Thyroid gland (tissue), 4 donors: ENCODE results near the gene INPP4B. TPM values are rescaled to one million over a fixed set of nuclear protein-coding genes. Genes with fewer than 3 reads are reported as not detected.

Experiments
- DNase-seq, 2 donors: peaks; one replicate each; pipeline ENCODE4 v3.0.0-alpha.2; 2019
- H3K27ac ChIP-seq, 3 donors: fragments of 200-600 bp; sonication (generic); 1 replicate in 2 of 3; 2 replicates in 1 of 3; pipeline ENCODE4 v1.5.1; 2016 to 2019; ENCODE audit warnings: mild to moderate bottlenecking in 1 of 3, moderate library complexity in 1 of 3
- H3K27me3 ChIP-seq: fragments of 200-600 bp; sonication (generic); one replicate; pipeline ENCODE4 v1.5.1; 2019
- H3K36me3 ChIP-seq, 2 donors: fragments of 200-600 bp; sonication (generic); one replicate each; pipeline ENCODE4 v1.5.1; 2016 to 2019
- H3K4me1 ChIP-seq, 2 donors: fragments of 200-600 bp; sonication (generic); one replicate each; pipeline ENCODE4 v1.5.1; 2017 to 2019
- H3K4me3 ChIP-seq, 3 donors: fragments of 200-600 bp; sonication (generic); replicated peaks in 1 of 3; 1 replicate in 2 of 3; 2 replicates in 1 of 3; pipeline ENCODE4 v1.5.1; 2016; ENCODE audit warnings: mild to moderate bottlenecking in 1 of 3
- H3K9me3 ChIP-seq: fragments of 200-600 bp; sonication (generic); one replicate; pipeline ENCODE4 v1.5.1; 2017
- POLR2A ChIP-seq, 2 donors: fragments of 450-650 bp; IDR thresholded peaks; one replicate each; pipeline ENCODE4 v1.6.1; 2017; ENCODE audit warnings: antibody characterized with exemption in 2 of 2, mild to moderate bottlenecking in 2 of 2, moderate library complexity in 1 of 2
- WGBS, 2 donors: methylation state at CpG; one replicate each; pipeline ENCODE4 v1.1.5; 2017; 5-methylcytosine and 5-hydroxymethylcytosine counted together
- intact Hi-C: fragments of 100-400 bp; cut with DNase I; formaldehyde crosslinking; loops from one replicate; pipeline ENCODE4 v1.15.1; 2023
- total RNA-seq, 4 donors: library from RNA; depleted of rRNA; stranded (reverse); fragments of >200 nt; gene quantifications; one replicate each; pipeline ENCODE4 v1.2.3, GENCODE V29; 2016
- TF ChIP-seq, protein P1 (sequence below), 6 experiments: fragments of 200-600 bp in 3 of 6; fragments of 450-650 bp in 3 of 6; sonication (generic) in 3 of 6; IDR thresholded peaks; one replicate each; pipeline ENCODE4 v1.5.1; 2016 to 2019; ENCODE audit warnings: antibody characterized with exemption in 6 of 6, mild to moderate bottlenecking in 2 of 6, inconsistent platforms in 1 of 6, moderate library complexity in 1 of 6

The INPP4B gene
- total RNA-seq, 4 donors from 2014 or later: 8.0 to 22.1 (median 12.0) TPM

GRCh38 chr4:142226014-142226413 lies 620.1 kb downstream of the INPP4B start:
- H3K4me3 ChIP-seq: no peak overlapping the region
- no peak for DNase-seq
- no peak overlapping the region for H3K27ac ChIP-seq
- intact Hi-C loops: no loop called here
- no peak for TF ChIP-seq POLR2A (IDR thresholded peaks at IDR 0.05)
- TF ChIP-seq, protein P1, sequence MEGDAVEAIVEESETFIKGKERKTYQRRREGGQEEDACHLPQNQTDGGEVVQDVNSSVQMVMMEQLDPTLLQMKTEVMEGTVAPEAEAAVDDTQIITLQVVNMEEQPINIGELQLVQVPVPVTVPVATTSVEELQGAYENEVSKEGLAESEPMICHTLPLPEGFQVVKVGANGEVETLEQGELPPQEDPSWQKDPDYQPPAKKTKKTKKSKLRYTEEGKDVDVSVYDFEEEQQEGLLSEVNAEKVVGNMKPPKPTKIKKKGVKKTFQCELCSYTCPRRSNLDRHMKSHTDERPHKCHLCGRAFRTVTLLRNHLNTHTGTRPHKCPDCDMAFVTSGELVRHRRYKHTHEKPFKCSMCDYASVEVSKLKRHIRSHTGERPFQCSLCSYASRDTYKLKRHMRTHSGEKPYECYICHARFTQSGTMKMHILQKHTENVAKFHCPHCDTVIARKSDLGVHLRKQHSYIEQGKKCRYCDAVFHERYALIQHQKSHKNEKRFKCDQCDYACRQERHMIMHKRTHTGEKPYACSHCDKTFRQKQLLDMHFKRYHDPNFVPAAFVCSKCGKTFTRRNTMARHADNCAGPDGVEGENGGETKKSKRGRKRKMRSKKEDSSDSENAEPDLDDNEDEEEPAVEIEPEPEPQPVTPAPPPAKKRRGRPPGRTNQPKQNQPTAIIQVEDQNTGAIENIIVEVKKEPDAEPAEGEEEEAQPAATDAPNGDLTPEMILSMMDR (IDR thresholded peaks at IDR 0.05): no peak
- H3K4me1 ChIP-seq: no peaks in the 10 kb centered on the region
- no peaks in the 10 kb centered on the region for H3K36me3 ChIP-seq
- H3K9me3 ChIP-seq: no peaks in the 10 kb centered on the region
- H3K27me3 ChIP-seq: no peaks in the 10 kb centered on the region

DNA sequence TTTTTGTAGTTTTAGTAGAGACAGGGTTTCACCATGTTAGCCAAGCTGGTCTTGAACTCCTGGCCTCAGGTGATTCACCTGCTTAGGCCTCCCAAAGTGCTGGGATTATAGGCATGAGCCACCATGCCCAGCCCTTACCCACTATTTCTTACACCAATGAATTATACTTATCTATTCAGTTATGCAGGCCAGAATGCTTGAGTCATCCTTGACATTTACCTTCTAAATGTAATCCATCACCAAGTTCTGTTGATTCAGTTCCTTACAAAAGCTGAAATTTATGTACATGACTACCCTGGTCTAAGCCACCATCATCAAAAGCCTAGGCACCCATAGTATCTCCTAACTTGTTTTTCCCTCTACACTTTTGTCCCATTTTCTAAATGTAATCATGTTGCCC lies 624.0 kb downstream of the INPP4B start:
- H3K4me1 ChIP-seq: no peaks in the 10 kb centered on the region
- TF ChIP-seq, protein P1 (IDR thresholded peaks at IDR 0.05): no peak
- no peak for TF ChIP-seq POLR2A (IDR thresholded peaks at IDR 0.05)
- DNase-seq: no peak
- H3K27me3 ChIP-seq: no peaks in the 10 kb centered on the region
- no peaks in the 10 kb centered on the region for H3K36me3 ChIP-seq
- no peaks in the 10 kb centered on the region for H3K9me3 ChIP-seq
- no peak overlapping the region for H3K4me3 ChIP-seq
- H3K27ac ChIP-seq: no peak overlapping the region
- intact Hi-C loops: no loop called here

DNA sequence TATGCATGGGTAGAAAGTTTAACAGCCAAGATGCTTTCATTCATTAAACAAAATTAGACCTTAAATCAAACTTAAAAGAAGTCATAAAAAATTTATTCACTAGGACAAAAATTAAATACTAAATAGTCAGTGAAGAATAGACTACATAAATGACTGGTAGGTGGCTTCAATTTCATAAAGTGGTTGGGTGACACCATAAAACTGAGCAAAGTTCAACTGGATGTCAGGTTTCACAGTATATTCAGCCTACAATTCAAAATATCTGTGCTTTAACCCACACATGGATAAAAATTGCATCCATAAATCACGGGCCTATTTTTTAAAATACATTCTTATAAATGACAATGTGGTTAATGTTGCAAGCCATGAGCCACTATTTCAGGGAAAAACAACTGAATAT lies 627.4 kb downstream of the INPP4B start:
- Histone ChIP-seq H3K9me3 (no peaks in the 10 kb centered on the region), H3K4me1 (no peaks in the 10 kb centered on the region), H3K4me3 (no peak overlapping the region), H3K36me3 (no peaks in the 10 kb centered on the region), H3K27me3 (no peaks in the 10 kb centered on the region), H3K27ac (no peak overlapping the region)
- intact Hi-C loops: no loop called here
- WGBS, 2 donors: 85 to 89% methylated on average over 1 of the region's 1 CpG
- no peak for DNase-seq
- TF ChIP-seq, protein P1 (IDR thresholded peaks at IDR 0.05): no peak
- TF ChIP-seq POLR2A (IDR thresholded peaks at IDR 0.05): no peak

DNA sequence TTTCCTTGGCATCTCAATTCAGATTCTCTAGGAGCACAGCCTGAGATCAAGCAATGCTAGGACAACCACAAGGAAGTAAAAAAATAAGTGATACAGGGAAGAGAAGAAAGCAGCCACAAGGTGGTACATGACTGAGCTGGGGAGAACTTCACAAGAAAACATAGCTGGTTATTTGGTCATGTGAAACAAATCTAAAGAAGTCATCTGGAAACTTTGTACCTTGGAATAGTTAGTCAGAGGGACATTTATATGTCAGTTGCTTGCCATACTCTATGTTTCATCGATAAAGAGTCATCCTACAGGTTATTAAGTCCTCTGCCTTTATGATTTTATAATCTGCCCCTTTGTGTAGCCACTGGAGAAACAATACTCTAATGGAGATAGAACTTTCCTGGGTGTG lies 634.7 kb downstream of the INPP4B start:
- TF ChIP-seq, protein P1 (IDR thresholded peaks at IDR 0.05): no peak
- TF ChIP-seq POLR2A (IDR thresholded peaks at IDR 0.05): no peak
- no peak for DNase-seq
- intact Hi-C loops: no loop called here
- Histone ChIP-seq H3K27ac (no peak overlapping the region), H3K4me1 (no peaks in the 10 kb centered on the region), H3K4me3 (no peak overlapping the region), H3K36me3 (no peaks in the 10 kb centered on the region), H3K9me3 (no peaks in the 10 kb centered on the region), H3K27me3 (no peaks in the 10 kb centered on the region)
- WGBS, 2 donors: 93 to 94% methylated on average over 1 of the region's 1 CpG

- Histone ChIP-seq H3K27me3 (no peaks in the 10 kb centered on the region), H3K36me3 (no peaks in the 10 kb centered on the region), H3K4me3 (no peak overlapping the region), H3K9me3 (no peaks in the 10 kb centered on the region), H3K4me1 (no peaks in the 10 kb centered on the region), H3K27ac (no peak overlapping the region)
- intact Hi-C loops: no loop called here
- TF ChIP-seq POLR2A (IDR thresholded peaks at IDR 0.05): no peak
- TF ChIP-seq, protein P1 (IDR thresholded peaks at IDR 0.05): no peak
- DNase-seq: no peak
These were observed 642.6 kb downstream of the INPP4B start for GRCh38 chr4:142203505-142203904.
